CD4-positive, alpha-beta T cell treated with Interferon gamma for 1 hour (primary cell): ENCODE results near the gene CCDC124.

Experiments used
- DNase-seq: peaks from one replicate; pipeline ENCODE4 v3.0.0-alpha.2; 2020

The CCDC124 gene

DNA sequence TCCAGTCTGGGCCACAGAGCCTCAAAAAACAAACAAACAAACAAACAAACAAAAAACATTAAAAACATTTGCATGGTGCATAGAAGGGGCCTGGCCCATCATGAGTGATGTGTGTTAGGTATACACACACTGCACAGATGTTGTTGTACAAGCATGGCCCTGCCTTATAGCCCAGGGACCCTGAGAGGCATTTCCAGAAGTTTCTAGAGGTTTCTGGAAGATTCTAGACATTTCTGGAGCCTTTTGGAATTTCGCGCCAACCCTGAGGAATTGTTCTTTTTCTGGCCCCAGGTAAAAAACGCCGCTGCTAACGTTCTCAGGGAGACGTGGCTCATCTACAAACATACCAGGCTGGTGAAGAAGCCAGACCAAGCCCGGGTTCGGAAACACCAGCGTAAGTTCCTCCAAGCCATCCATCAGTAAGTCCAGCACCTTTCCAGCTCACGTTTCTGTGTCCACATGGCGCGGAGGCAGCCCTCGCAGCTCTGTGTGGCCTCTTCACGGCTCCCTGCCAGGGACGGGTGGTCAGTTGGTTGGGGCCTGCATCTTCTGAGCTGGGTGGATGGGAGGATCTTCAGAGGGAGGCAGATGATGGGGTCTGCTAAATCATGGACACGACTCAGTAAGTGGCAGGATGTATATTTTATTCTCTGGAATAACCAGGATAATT lies 56.7 kb downstream of the CCDC124 start:
- no peak for DNase-seq

- no peak for DNase-seq
Measured at GRCh38 chr19:17993076-17993813, 60.4 kb downstream of the CCDC124 start.
